Spleen (tissue), 11 donors: ENCODE results near the gene BCL2L11. TPM values are rescaled to one million over a fixed set of nuclear protein-coding genes. Genes with fewer than 3 reads are reported as not detected.

ENCODE experiments used
- DNase-seq: peaks from one replicate; pipeline ENCODE4 v3.0.0-alpha.2; 2020
- H3K27ac ChIP-seq, 8 donors: fragments of 200-600 bp; sonication (generic) in 7 of 8; 1 replicate in 4 of 8; 2 replicates in 4 of 8; pipeline versions ENCODE4 v1.5.0 to v1.8.0; 2016 to 2021; ENCODE audit warnings: inconsistent platforms in 4 of 8, mild to moderate bottlenecking in 4 of 8, moderate library complexity in 1 of 8
- H3K27me3 ChIP-seq, 7 donors: fragments of 200-600 bp; sonication (generic) in 6 of 7; replicated peaks in 1 of 7; 1 replicate in 4 of 7; 2 replicates in 3 of 7; pipeline versions ENCODE4 v1.5.0 to v1.8.0; 2016 to 2021; ENCODE audit warnings: inconsistent platforms in 3 of 7, mild to moderate bottlenecking in 1 of 7
- H3K36me3 ChIP-seq, 6 donors: fragments of 200-600 bp; sonication (generic) in 5 of 6; 1 replicate in 4 of 6; 2 replicates in 2 of 6; pipeline versions ENCODE4 v1.5.0 to v1.8.0; 2016 to 2021; ENCODE audit warnings: inconsistent platforms in 2 of 6
- H3K4me1 ChIP-seq, 6 donors: fragments of 200-600 bp; sonication (generic) in 5 of 6; 1 replicate in 3 of 6; 2 replicates in 3 of 6; pipeline versions ENCODE4 v1.5.0 to v1.8.0; 2016 to 2021; ENCODE audit warnings: inconsistent platforms in 3 of 6
- H3K4me3 ChIP-seq, 8 donors: fragments of 200-600 bp; sonication (generic) in 7 of 8; 1 replicate in 4 of 8; 2 replicates in 4 of 8; pipeline versions ENCODE4 v1.5.0 to v1.8.0; 2016 to 2021; ENCODE audit warnings: inconsistent platforms in 4 of 8, mild to moderate bottlenecking in 4 of 8, moderate library complexity in 2 of 8
- H3K9me3 ChIP-seq, 8 donors: fragments of 200-600 bp; sonication (generic) in 7 of 8; 1 replicate in 4 of 8; 2 replicates in 4 of 8; pipeline versions ENCODE4 v1.5.0 to v1.8.0; 2016 to 2021; ENCODE audit warnings: inconsistent platforms in 4 of 8
- CTCF ChIP-seq, 11 experiments: fragments of 200-600 bp in 7 of 11; fragments of 450-650 bp in 4 of 11; sonication (generic) in 4 of 11; IDR thresholded peaks in 8 of 11; conservative IDR thresholded peaks in 3 of 11; 1 replicate in 7 of 11; 2 replicates in 4 of 11; pipeline versions ENCODE4 v1.4.0 to v1.8.0; 2016 to 2021; ENCODE audit warnings: antibody characterized with exemption in 11 of 11, inconsistent platforms in 4 of 11, mild to moderate bottlenecking in 1 of 11
- POLR2A ChIP-seq, 3 donors: fragments of 450-650 bp; IDR thresholded peaks; one replicate each; pipeline ENCODE4 v1.5.1; 2017; ENCODE audit warnings: antibody characterized with exemption in 3 of 3, mild to moderate bottlenecking in 1 of 3
- POLR2AphosphoS5 ChIP-seq, 3 donors: sonication (generic); formaldehyde crosslinking; IDR thresholded peaks; one replicate each; pipeline ENCODE4 v1.5.1; 2017; ENCODE audit warnings: antibody characterized with exemption in 3 of 3
- WGBS, 5 donors: extraction: QIAGEN DNeasy Blood & Tissue Kit in 3 of 5; methylation state at CpG; one replicate each; pipeline versions ENCODE4 v1.1.5 to v1.1.7; 2013 to 2018; 5-methylcytosine and 5-hydroxymethylcytosine counted together
- intact Hi-C: fragments of 100-400 bp; cut with DNase I; formaldehyde crosslinking; loops from one replicate; pipeline ENCODE4 v1.15.0; 2023; ENCODE audit warnings: low total_unique reads
- polyA plus RNA-seq, 3 donors: library from polyadenylated mRNA; stranded (reverse); fragments of 200-250 nt; gene quantifications; one replicate each; pipeline ENCODE4 v1.2.1, GENCODE V29; 2013
- total RNA-seq, 7 donors: library from RNA; depleted of rRNA in 3 of 7; stranded (reverse); fragments of >200 nt in 3 of 7; fragmentation: NEBNext Ultra II Directional in 4 of 7; extraction: Animal tissue kit (Norgen Biotek cat#: 25700) in 4 of 7; gene quantifications; one replicate each; pipeline versions ENCODE4 v1.1.0 to v1.2.1, GENCODE V29; 2016 to 2021
- donor health status: healthy with polysubstance abuse.
- donor health status: DM: no; HTN: no; CAD: no; lungs with moderate emphysema.
- donor health status: DM: no; HTN: no; CAD: no.
- donor health status: Bipolar disorder and iron deficiency.
- donor health status: healthy.
- donor health status: DM: no; HTN: no; CAD: no.
- donor health status: DM: yes; HTN: yes; CAD: no.

The BCL2L11 gene
- total and polyA plus RNA-seq, 10 donors = 4.6 to 95.2 (median 38.4) TPM

GRCh38 chr2:111121028-111121827 is 514 bp downstream of the BCL2L11 start:
- intact Hi-C loops = no loop called here
- Histone ChIP-seq H3K9me3 (no peaks in the 10 kb centered on the region), H3K4me3 (peak overlapping the region; percentile 74 to 90 (median 82)), H3K36me3 (peaks cover 0 to 28% (median 15%) of the 10 kb centered on the region in 6 donors), H3K27ac (peak overlapping the region; percentile 64 to 93 (median 90)), H3K4me1 (peaks cover 44 to 90% (median 74%) of the 10 kb centered on the region in 6 donors), H3K27me3 (peaks cover 7 to 45% (median 43%) of the 10 kb centered on the region in 7 donors)
- 0 to 1% (median 0%) methylated on average over 42 to 80 of the region's 80 CpGs for WGBS, 5 donors
- peak; percentile 92 for DNase-seq
- peak in 1 of 3 donors; percentile 54 for TF ChIP-seq POLR2AphosphoS5 (IDR thresholded peaks at IDR 0.05)
- TF ChIP-seq CTCF (IDR thresholded peaks at IDR 0.05 in 8 of 11, conservative IDR thresholded peaks at IDR 0.05 in 3 of 11) = peak in 1 of 11 experiments; percentile 6
- no peak for TF ChIP-seq POLR2A (IDR thresholded peaks at IDR 0.05)

- Histone ChIP-seq H3K4me1 (peaks cover 40 to 90% (median 74%) of the 10 kb centered on the region in 6 donors), H3K27me3 (peaks cover 7 to 37% (median 35%) of the 10 kb centered on the region in 7 donors), H3K36me3 (peaks cover 0 to 36% (median 17%) of the 10 kb centered on the region in 6 donors), H3K9me3 (no peaks in the 10 kb centered on the region), H3K27ac (peak overlapping the region in 7 of 8 donors; percentile 70 to 93 (median 90)), H3K4me3 (peak overlapping the region; percentile 74 to 90 (median 82))
- intact Hi-C loops = no loop called here
- DNase-seq = peak; percentile 97
- TF ChIP-seq POLR2AphosphoS5 (IDR thresholded peaks at IDR 0.05) = peak; percentile 87 to 91 (median 90)
- no peak for TF ChIP-seq CTCF (IDR thresholded peaks at IDR 0.05 in 8 of 11, conservative IDR thresholded peaks at IDR 0.05 in 3 of 11)
- peak in 2 of 3 donors; percentile 61 to 81 for TF ChIP-seq POLR2A (IDR thresholded peaks at IDR 0.05)
- WGBS, 5 donors = 0 to 1% (median 1%) methylated on average over 45 to 93 of the region's 93 CpGs
Observed at GRCh38 chr2:111121828-111122630, 1.3 kb downstream of the BCL2L11 start.

- Histone ChIP-seq H3K4me1 (peaks cover 32 to 90% (median 70%) of the 10 kb centered on the region in 6 donors), H3K36me3 (peaks cover 0 to 43% (median 17%) of the 10 kb centered on the region in 6 donors), H3K27ac (peak overlapping the region; percentile 59 to 93 (median 90)), H3K9me3 (no peaks in the 10 kb centered on the region), H3K27me3 (peaks cover 3 to 29% (median 27%) of the 10 kb centered on the region in 7 donors), H3K4me3 (peak overlapping the region; percentile 74 to 90 (median 82))
- 0 to 1% (median 1%) methylated on average over 36 to 92 of the region's 92 CpGs for WGBS, 5 donors
- TF ChIP-seq POLR2A (IDR thresholded peaks at IDR 0.05) (peak in 1 of 3 donors; percentile 3), POLR2AphosphoS5 (IDR thresholded peaks at IDR 0.05) (peak; percentile 82 to 88 (median 85)), CTCF (IDR thresholded peaks at IDR 0.05 in 8 of 11, conservative IDR thresholded peaks at IDR 0.05 in 3 of 11) (no peak)
- DNase-seq = peak; percentile 92
- intact Hi-C loops = no loop called here
Observed at GRCh38 chr2:111122631-111123421, 2.1 kb downstream of the BCL2L11 start.
